Neural cell (in vitro differentiated cells): ENCODE measurements around the gene CYB5RL. TPM values are rescaled to one million over a fixed set of nuclear protein-coding genes. Genes with fewer than 3 reads are reported as not detected.

Experiments used
- H2AFZ ChIP-seq: fragments of 200-600, 300-800 bp; sonication (generic), shearing (Covaris generic); 2 replicates; pipeline ENCODE4 v1.6.0; 2014; ENCODE audit warnings: low read depth, mild to moderate bottlenecking, antibody characterized with exemption, low read length, moderate library complexity
- H3F3A ChIP-seq: fragments of 200-600 bp; shearing (Covaris generic); 2 replicates; pipeline ENCODE4 v1.6.1; 2016; ENCODE audit warnings: mild to moderate bottlenecking, moderate library complexity, mixed read lengths, antibody characterized with exemption, low read length; ENCODE audit not compliant: insufficient read depth, poor library complexity, severe bottlenecking
- H3K27ac ChIP-seq: fragments of 200-600, 300-800 bp; sonication (generic), shearing (Covaris generic); 2 replicates; pipeline ENCODE4 v1.5.1; 2014; ENCODE audit warnings: mild to moderate bottlenecking, low read length, moderate library complexity
- H3K27me3 ChIP-seq: fragments of 300-800, 200-600 bp; sonication (generic), shearing (Covaris generic); 2 replicates; pipeline ENCODE4 v1.6.0; 2014; ENCODE audit warnings: mild to moderate bottlenecking, low read depth, low read length, moderate library complexity; ENCODE audit not compliant: insufficient read depth
- H3K36me3 ChIP-seq: fragments of 300-800, 200-600 bp; sonication (generic), shearing (Covaris generic); 2 replicates; pipeline ENCODE4 v1.5.1; 2014; ENCODE audit warnings: mild to moderate bottlenecking, antibody characterized with exemption, low read length, moderate library complexity; ENCODE audit not compliant: insufficient read depth
- H3K4me2 ChIP-seq: fragments of 300-800, 200-600 bp; sonication (generic), shearing (Covaris generic); 2 replicates; pipeline ENCODE4 v1.6.0; 2014; ENCODE audit warnings: mild to moderate bottlenecking, low read length
- H3K4me3 ChIP-seq: fragments of 300-800, 200-600 bp; sonication (generic), shearing (Covaris generic); 2 replicates; pipeline ENCODE4 v1.5.1; 2014; ENCODE audit warnings: mild to moderate bottlenecking, low read length, moderate library complexity
- H3K79me2 ChIP-seq: fragments of 200-600 bp; shearing (Covaris generic); replicated peaks from 2 replicates; pipeline ENCODE4 v1.6.0; 2014; ENCODE audit warnings: mild to moderate bottlenecking, low read length, moderate library complexity; ENCODE audit not compliant: insufficient read depth
- H3K9ac ChIP-seq: fragments of 300-800, 200-600 bp; sonication (generic), shearing (Covaris generic); 2 replicates; pipeline ENCODE4 v1.6.1; 2016; ENCODE audit warnings: mild to moderate bottlenecking, low read length, mixed read lengths
- H3K9me2 ChIP-seq: fragments of 200-600 bp; shearing (Covaris generic); 2 replicates; pipeline ENCODE4 v1.6.1; 2016; ENCODE audit warnings: mild to moderate bottlenecking, low read length, mixed read lengths; ENCODE audit not compliant: insufficient read depth
- H3K9me3 ChIP-seq: fragments of 200-600, 300-800 bp; sonication (generic), shearing (Covaris generic); 2 replicates; pipeline ENCODE4 v1.6.1; 2016; ENCODE audit warnings: mild to moderate bottlenecking, mixed run types, low read length, moderate library complexity, mixed read lengths
- H4K20me1 ChIP-seq: fragments of 200-600 bp; shearing (Covaris generic); 2 replicates; pipeline ENCODE4 v1.6.1; 2016; ENCODE audit warnings: mild to moderate bottlenecking, mixed run types; ENCODE audit not compliant: insufficient read depth
- EP300 ChIP-seq: fragments of 450-650 bp; conservative IDR thresholded peaks from 2 replicates; pipeline ENCODE4 v1.6.1; 2014; ENCODE audit warnings: antibody characterized with exemption, mild to moderate bottlenecking, moderate library complexity; ENCODE audit not compliant: poor library complexity, severe bottlenecking
- EZH2 ChIP-seq: fragments of 200-600, 300-800 bp; shearing (Covaris generic), sonication (generic); IDR thresholded peaks from 2 replicates; pipeline ENCODE4 v1.6.1; 2014; ENCODE audit warnings: antibody characterized with exemption, low read length, borderline replicate concordance, mild to moderate bottlenecking; ENCODE audit not compliant: insufficient read depth, poor library complexity, severe bottlenecking
- MXI1 ChIP-seq: fragments of 450-650 bp; conservative IDR thresholded peaks from 2 replicates; pipeline ENCODE4 v1.6.1; 2014; ENCODE audit warnings: antibody characterized with exemption, mild to moderate bottlenecking; ENCODE audit not compliant: poor library complexity, severe bottlenecking
- POLR2AphosphoS5 ChIP-seq: IDR thresholded peaks from 2 replicates; pipeline ENCODE4 v1.6.1; 2012
- RAD21 ChIP-seq: fragments of 450-650 bp; conservative IDR thresholded peaks from 2 replicates; pipeline ENCODE4 v1.6.1; 2014; ENCODE audit warnings: antibody characterized with exemption, mild to moderate bottlenecking, moderate library complexity
- SMC3 ChIP-seq: fragments of 450-650 bp; conservative IDR thresholded peaks from 2 replicates; pipeline ENCODE4 v1.6.1; 2014; ENCODE audit warnings: antibody characterized with exemption, mild to moderate bottlenecking, moderate library complexity; ENCODE audit not compliant: poor library complexity
- TAF1 ChIP-seq: IDR thresholded peaks from 2 replicates; pipeline ENCODE4 v1.6.1; 2012; ENCODE audit warnings: low read depth
- polyA plus RNA-seq: library from polyadenylated mRNA; depleted of rRNA; stranded (reverse); fragments of >200 nt; gene quantifications from 2 replicates; pipeline ENCODE4 v1.2.3, GENCODE V29; 2014
- TF ChIP-seq, protein P1 (sequence below): IDR thresholded peaks from 2 replicates; pipeline ENCODE4 v1.6.1; 2012; ENCODE audit warnings: borderline replicate concordance
- TF ChIP-seq, protein P2 (sequence below): fragments of 450-650 bp; IDR thresholded peaks from 2 replicates; pipeline ENCODE4 v1.5.1; 2014; ENCODE audit warnings: antibody characterized with exemption, mild to moderate bottlenecking, moderate library complexity; ENCODE audit not compliant: poor library complexity, severe bottlenecking

CYB5RL gene
- polyA plus RNA-seq, 1 donor from 2014 or later, result 1.6 TPM

DNA sequence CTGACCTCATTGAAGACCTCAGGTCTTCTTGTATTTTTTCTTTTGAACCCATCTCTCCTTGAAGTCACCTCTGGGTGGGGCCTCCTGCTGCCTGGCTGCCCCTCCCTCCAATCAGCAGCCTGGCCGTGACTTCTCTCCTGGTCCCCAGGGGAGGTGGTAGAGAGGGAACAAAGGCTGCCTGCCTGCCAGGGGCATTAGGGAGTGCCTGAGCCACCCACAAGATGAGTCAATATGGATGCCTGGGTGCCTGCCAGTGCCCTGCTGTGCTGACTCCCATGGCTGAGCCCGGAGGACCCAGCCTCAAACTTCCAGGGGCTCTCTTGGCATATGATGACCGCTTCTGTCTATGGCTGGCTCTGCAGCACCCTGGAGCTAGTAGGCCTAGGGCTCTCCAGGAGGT lies 41.8 kb downstream of the CYB5RL start:
- no peaks in the 10 kb centered on the region for H3K36me3 ChIP-seq
- H3K4me3 ChIP-seq, result no peak overlapping the region
- no peaks in the 10 kb centered on the region for H3K9me3 ChIP-seq
- H3K4me2 ChIP-seq, result no peak overlapping the region
- TF ChIP-seq RAD21 (no peak), POLR2AphosphoS5 (no peak), EP300 (no peak), EZH2 (no peak), MXI1 (no peak), TAF1 (no peak), SMC3 (no peak)
- TF ChIP-seq, protein P1, sequence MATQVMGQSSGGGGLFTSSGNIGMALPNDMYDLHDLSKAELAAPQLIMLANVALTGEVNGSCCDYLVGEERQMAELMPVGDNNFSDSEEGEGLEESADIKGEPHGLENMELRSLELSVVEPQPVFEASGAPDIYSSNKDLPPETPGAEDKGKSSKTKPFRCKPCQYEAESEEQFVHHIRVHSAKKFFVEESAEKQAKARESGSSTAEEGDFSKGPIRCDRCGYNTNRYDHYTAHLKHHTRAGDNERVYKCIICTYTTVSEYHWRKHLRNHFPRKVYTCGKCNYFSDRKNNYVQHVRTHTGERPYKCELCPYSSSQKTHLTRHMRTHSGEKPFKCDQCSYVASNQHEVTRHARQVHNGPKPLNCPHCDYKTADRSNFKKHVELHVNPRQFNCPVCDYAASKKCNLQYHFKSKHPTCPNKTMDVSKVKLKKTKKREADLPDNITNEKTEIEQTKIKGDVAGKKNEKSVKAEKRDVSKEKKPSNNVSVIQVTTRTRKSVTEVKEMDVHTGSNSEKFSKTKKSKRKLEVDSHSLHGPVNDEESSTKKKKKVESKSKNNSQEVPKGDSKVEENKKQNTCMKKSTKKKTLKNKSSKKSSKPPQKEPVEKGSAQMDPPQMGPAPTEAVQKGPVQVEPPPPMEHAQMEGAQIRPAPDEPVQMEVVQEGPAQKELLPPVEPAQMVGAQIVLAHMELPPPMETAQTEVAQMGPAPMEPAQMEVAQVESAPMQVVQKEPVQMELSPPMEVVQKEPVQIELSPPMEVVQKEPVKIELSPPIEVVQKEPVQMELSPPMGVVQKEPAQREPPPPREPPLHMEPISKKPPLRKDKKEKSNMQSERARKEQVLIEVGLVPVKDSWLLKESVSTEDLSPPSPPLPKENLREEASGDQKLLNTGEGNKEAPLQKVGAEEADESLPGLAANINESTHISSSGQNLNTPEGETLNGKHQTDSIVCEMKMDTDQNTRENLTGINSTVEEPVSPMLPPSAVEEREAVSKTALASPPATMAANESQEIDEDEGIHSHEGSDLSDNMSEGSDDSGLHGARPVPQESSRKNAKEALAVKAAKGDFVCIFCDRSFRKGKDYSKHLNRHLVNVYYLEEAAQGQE, result no peak
- TF ChIP-seq, protein P2, sequence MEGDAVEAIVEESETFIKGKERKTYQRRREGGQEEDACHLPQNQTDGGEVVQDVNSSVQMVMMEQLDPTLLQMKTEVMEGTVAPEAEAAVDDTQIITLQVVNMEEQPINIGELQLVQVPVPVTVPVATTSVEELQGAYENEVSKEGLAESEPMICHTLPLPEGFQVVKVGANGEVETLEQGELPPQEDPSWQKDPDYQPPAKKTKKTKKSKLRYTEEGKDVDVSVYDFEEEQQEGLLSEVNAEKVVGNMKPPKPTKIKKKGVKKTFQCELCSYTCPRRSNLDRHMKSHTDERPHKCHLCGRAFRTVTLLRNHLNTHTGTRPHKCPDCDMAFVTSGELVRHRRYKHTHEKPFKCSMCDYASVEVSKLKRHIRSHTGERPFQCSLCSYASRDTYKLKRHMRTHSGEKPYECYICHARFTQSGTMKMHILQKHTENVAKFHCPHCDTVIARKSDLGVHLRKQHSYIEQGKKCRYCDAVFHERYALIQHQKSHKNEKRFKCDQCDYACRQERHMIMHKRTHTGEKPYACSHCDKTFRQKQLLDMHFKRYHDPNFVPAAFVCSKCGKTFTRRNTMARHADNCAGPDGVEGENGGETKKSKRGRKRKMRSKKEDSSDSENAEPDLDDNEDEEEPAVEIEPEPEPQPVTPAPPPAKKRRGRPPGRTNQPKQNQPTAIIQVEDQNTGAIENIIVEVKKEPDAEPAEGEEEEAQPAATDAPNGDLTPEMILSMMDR, result no peak
- no peaks in the 10 kb centered on the region for H4K20me1 ChIP-seq
- H3K27ac ChIP-seq, result no peak overlapping the region
- no peak overlapping the region for H2AFZ ChIP-seq
- no peaks in the 10 kb centered on the region for H3K27me3 ChIP-seq
- no peak overlapping the region for H3K9ac ChIP-seq
- H3K9me2 ChIP-seq, result no peaks in the 10 kb centered on the region
- no peaks in the 10 kb centered on the region for H3F3A ChIP-seq
- H3K79me2 ChIP-seq, result no peaks in the 10 kb centered on the region

DNA sequence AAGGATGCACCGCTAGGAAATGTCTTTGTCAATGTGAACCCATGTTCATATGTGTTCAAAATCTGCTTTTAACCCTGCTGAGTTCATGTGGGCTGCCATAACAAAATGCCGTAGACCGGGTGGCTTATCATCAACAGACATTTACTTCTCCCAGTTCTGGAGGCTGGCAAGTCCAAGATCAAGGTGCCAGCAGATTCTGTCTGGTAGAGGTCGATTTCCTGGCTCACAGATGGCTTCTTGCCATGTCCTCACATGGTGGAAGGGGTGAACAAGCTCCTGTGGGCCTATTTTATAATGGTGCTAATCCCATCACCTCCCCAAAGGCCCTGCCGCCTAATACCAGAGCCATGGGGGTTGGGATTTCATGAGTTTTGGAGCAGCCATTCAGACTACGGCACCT lies 42.4 kb downstream of the CYB5RL start:
- no peaks in the 10 kb centered on the region for H3K27me3 ChIP-seq
- no peaks in the 10 kb centered on the region for H3K9me2 ChIP-seq
- no peak for TF ChIP-seq RAD21
- no peak for TF ChIP-seq MXI1
- no peak for TF ChIP-seq EZH2
- no peak for TF ChIP-seq SMC3
- TF ChIP-seq, protein P2, result no peak
- no peak for TF ChIP-seq POLR2AphosphoS5
- H3F3A ChIP-seq, result no peaks in the 10 kb centered on the region
- no peaks in the 10 kb centered on the region for H4K20me1 ChIP-seq
- no peaks in the 10 kb centered on the region for H3K79me2 ChIP-seq
- no peaks in the 10 kb centered on the region for H3K36me3 ChIP-seq
- H3K27ac ChIP-seq, result no peak overlapping the region
- no peak overlapping the region for H3K4me3 ChIP-seq
- no peak overlapping the region for H3K4me2 ChIP-seq
- no peaks in the 10 kb centered on the region for H3K9me3 ChIP-seq
- H2AFZ ChIP-seq, result no peak overlapping the region
- H3K9ac ChIP-seq, result no peak overlapping the region
